Measurements from ENCODE around the gene APOBEC2.
A peak's percentile ranks its signal among the peaks of the same experiment; 100 is the strongest.

The APOBEC2 gene

DNA sequence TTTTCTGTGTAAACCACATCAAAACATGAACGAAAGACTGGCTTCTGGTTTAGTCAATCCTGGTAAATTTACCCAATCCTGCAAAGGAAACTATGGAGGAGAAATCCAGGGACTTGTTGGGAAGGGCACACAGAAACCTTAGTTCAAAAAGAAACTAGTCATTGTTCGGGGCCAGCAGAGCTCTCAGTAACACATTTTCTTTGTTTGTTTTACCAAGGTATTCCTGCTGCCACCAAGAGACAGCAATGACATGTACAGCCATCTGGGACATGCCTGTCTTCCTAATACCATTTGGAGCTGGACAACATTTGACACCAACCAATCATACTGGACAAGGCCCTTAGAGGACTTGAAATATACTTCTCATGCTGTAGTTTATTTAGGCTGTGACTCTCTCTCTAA lies 10.9 kb downstream of the APOBEC2 start:
- no peak for DNase-seq

DNA sequence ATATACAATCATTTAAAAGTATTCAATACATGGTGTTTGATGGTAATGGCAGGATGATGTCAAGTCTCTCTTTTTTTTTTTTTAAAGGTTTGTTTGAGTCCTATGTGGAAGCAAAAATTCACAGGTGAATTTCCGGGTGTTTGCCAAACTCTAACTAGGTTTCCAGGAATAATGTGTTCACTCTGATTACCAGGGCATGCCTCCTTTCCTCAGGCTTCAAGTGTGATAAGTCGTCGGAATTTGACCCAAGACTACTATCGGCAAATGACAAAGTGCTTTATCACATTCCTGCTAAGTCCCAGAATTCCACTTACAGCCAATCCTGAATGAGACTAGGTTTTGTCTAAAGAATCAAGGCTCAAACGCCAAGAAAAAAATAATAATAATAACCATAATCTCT lies 11.8 kb downstream of the APOBEC2 start:
- DNase-seq: no peak

DNA sequence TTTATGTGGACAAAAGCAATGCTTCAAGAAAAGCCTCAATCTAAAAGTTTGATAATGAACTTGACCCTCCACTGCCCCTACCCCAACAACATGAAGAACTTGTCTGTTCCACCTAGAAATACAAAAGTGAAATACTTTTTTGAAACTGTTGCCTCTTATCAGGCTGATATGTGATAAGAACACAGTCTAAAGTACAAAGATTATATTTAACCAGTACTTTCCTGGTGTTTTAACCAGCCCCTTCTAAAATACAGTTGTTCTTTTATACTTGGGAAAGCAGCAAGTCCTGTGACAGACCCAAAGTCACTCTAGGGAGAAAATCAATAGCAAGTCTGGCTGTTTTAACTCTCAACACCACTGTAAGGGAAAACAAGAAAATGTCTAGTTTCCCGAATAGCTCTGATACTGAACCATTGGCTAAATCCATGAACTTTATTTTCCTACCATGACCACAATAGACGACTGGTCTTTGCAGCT lies 12.6 kb downstream of the APOBEC2 start:
- DNase-seq: no peak

DNA sequence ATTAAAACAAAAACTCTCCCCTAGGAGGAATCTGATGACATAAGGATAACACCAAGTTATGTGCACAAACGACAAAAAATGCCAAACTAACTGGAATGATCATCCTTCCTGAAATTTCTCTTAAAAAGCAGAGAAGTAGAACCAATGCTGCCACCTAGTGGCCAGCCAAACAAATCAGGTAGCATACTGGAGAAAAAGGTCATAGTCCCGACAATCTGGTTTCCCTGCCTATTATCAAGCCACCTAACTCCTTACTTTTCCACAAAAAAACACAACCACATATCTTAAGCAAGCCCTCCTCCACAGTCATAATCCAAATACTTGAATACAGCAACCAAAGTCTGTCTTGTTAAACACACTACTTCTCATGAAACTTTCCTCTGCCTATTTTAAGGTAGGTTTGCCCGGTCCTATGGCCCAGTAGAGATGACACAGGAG lies 13.9 kb downstream of the APOBEC2 start:
- peak; percentile 74 for DNase-seq

DNA sequence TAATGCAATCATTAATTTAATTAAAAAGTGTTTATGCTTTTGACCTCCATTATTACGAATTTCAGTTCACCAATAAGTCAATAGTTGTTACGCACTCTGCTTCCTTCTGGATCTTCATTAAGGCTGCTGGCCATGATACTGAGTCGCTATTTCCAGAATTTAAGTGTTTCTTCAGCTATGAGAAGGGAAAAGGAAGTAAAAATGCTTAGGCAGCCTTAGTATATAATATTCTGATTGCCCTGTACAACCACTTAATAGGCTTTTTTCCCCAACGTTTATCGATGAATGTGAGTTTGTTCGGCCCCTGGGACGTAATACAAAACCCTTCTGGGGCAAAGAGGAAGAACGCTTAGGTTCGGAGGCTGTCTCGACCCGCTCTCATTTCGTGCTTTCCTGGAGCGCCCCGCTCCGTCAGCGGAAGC lies 18.5 kb downstream of the APOBEC2 start:
- no peak for DNase-seq

DNA sequence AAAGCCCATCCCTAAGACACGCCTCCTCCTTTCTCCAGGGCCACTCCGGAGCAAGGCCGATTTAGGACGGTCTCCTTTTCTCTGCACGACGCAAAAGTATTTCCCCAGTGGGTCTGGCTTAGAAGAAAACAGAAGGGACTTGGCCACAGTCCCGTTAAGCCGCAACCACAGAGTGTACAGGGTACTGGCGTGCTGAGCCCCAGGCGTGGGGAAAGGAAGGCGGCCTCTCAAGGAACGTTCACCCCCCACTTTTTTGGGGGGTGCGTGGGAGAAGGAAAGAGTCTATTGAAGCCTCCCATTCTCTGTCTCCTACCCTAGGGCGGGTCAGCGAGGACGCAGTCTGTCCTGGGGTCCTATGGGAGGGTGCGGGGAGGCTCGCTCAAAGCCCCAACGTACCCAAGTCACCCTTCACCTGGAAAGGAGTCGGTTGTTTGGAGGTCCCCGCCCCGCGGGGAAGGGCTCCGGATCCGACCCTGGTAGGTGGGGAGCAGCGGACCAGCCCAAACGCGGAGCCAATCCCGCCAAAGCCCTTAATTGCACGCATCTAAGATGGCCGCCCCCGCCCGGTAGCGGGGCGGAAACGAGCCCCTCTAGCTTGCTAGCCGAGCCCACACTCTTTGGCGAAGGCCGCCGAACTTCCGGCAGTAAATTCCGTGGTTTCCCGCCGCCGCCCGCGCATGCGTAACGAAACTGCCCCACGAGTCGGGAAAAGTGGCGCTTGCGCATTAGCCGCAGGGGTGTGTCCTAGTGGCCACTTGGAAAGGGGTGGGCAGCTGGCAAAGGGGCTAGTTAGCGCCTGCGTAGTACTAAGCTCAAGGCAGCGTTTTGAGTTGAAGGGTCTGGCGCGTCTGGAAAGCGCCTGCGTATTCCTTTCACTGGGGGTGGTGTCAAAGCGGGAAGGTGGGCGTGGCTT lies 19.2 kb downstream of the APOBEC2 start, which contains the start of gene OARD1:
Gene OARD1 (minus strand): TSS at position 434 of the 913 bp plus-strand sequence. CDS start 722 bp downstream, outside the sequence.
- DNase-seq: peak; percentile 100

DNA sequence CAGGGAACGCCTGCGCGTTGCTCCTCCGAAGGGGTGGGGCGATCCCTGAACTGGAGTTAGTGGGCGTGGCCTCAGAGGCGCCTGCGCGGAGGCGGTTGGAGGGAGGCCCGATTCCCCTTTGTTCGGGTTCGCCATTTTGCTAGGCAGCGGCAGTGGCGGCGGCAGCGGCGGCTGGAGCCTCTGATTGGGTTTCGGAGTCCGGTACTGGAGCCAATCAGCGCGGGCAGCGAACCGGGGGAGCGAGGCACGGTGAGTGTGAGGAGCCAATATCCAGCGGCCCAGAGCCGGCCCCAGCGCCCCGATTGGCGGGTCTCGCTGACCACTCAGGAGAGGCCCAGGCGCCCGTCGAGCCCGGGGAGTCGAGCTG lies 19.8 kb downstream of the APOBEC2 start, which contains the start of gene NFYA:
Gene NFYA (plus strand): TSS at position 139 of the 367 bp plus-strand sequence. CDS start 6,116 bp downstream, outside the sequence.
- no peak for DNase-seq

DNA sequence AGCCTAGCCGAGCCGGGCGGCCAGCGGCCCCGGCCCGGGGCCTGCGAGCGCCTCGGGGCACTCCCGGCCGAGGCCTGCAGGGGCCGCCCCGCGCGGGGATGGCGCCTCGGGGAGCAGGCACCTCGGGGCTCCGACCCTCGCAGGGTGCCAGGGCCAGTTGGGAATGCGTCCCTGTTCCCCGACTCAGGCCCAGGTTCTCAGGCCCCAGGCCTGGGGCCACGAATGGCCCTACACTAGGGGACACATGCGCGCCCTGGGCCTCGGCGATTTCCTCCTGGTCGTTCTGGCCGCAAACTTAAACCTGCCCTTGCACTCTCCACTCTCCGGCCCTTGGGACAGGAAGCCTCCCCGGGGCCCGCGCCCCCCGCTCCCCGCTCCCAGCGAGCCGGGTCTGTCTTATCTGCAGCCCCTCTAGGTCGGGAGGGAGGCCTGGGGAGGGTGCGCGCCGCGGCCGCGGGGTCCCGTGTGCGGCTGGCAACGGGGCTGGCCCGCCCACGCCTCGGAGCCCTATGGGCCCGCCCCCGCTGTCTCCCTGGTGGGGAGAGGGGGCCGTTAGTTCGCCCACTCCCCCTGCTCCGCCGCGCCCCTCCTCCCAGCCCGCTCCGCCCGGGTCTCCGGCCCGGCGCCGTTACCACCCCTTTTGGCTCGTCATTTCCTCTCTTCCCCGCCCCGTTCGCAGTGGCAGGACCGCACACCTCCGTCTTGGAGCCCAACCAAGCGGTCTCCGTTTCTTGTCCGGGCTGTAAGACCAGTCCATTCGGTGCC lies 20.4 kb downstream of the APOBEC2 start:
- DNase-seq: peak; percentile 87

DNA sequence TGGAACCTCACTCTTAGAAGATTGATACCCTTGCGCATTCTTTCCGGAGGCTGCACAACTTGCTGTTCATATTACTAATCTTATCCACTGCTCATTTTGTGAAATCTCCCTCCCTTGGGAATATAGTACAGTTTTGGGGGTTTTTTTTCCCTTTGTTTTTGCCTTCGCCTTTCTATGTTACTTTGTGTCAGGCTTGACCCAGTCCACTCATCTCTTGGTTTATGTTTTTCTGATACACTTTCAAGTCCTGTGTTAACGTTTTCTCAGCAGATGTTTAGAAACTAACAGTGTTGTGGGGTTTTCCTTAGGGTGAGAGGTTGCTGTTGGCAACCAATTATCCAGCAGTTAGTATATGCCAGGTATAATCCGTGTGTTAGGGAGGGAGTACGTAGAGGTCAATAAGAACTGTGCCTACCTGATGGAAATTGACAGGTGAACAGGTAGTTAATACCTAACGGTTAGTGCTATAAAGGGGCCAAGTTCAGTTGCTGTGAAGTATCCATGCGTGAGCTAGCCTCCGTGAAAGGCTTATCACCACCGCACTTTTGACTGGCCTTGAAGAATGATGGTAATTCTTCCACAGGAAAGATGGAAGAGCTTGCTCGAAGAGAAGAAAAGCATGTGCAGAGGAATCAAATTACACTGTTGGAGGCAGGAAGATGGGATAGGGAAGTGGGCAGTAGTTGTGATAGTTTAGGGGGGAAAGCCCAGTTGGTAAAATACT lies 21.1 kb downstream of the APOBEC2 start:
- no peak for DNase-seq

DNA sequence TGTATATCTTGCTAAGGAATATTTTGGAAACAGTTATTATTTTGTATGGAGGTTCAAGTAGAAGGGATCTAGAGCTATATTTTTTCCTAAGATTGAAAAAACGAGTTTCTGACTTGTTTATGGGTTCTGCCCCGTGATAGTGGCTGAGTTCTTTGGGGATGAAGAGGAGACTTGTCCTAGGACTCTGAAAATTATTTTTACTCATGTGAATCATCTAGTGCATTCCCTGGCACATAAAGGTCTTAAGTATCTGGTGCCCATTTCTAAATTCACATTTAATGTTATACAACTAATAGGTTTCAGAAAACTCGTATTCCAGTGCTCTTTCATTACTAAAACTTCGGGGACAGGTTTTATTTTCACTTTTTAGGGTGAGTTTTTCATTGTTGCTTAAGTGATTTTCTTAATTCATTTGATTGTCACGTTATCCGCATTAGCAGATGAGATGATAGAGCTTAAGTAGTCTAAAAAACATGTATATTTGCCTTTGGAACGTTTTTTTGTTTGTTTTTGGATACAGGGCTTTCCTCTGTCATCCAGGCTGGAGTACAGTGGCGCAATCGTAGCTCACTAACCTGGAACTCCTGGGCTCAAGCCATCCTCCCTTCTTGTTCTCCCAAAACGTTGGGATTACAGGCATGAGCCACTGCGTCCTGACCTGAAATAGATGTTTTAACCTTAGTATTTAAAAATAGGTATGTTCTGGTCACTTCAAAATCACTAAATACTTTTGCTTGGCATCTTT lies 21.9 kb downstream of the APOBEC2 start:
- no peak for DNase-seq

DNA sequence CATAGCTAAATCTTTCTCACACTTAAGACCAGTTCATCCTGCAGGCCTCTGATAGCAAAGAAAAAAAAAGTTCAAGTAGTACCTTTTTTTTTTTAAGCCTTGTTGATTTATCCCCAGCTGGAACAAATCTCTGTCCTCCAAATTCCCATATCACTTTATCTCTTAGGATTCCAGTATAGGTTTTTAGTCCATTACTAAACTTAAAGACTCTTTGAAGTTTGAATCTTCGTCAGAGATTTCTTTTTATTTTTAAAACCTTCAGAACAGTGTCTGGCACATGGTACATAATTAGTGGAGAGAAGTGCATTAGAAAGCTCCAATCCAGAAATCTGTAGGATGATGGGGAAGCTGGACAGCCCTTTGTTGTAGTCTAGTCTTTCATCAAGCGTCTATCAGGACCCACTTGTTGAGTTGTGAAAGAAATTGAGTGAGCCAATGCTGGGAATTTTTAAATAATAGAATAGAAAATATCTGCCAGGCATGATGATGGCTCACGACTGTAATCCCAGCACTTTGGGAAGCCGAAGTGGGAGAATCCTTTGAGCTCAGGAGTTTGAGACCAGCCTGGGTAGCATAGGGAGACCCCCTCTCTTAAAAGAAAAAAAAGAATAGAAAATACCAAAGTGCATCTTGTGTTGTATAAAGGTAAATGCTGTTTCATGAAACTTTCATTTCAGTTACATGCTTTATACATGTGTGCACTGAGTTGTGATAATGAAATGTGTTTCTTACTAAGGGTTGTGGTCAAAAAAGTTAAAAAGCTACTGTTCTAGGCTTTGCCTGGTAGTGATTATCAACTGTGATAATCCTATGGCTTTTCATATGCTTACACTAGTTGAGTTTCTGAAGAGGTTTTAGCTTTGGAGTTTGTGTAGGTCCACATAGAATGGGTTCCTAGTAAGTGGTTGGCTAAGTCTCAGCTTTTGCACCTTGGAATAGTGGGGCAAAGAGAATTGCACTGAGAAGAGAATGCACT lies 22.9 kb downstream of the APOBEC2 start:
- DNase-seq: no peak

DNA sequence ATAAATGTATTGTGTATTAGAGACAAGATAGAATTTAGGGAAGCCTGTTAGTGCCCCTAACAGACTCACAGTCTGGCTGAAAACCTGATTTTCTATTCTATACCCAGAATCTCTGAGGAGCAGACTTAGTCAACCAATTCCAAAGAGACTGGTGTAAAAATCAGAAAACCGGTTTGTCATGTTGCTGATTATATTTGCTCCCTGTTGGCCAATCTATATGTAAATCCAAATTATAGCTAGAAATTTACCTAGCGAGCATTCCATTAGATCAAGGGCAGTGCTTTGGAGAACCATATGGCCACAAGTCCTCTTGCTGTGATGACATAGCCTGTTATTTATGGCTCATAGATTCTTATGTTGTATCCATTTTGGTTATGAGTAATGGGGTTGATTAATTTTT lies 24.5 kb downstream of the APOBEC2 start:
- no peak for DNase-seq

DNA sequence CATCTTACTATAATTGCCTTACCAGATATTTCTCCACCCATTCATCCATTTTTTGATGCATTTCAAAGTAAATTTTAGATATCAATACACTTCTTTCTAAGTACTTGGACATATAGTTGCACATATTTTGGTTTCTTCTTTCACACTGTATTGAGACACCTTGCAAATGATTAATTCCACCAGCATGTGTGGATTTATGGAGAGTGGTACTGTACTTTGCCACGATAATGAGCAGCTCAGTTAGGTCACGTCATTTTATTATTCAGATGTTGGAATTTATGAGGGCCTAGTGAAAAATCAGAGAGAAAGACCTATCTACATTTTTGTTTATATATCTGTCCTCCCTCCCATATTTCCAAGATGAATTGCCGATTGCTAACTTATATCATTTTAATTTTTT lies 25.1 kb downstream of the APOBEC2 start:
- no peak for DNase-seq

DNA sequence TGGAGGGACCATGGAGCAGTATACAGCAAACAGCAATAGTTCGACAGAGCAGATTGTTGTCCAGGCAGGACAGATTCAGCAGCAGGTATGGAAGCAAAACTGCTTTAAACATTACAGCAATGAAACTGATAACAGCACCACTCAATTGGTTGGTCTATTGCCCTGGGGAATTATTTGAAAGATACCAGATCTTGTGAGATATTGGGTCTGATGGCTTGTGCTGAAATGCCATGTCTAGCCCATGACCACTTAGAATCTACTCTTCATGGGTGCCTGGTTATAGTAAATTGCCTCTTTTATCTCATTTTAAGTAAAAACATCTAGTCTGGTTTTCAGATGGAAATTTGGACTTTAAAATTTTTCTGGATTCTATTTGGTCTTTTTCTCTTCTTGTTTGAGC lies 26.1 kb downstream of the APOBEC2 start:
- no peak for DNase-seq

DNA sequence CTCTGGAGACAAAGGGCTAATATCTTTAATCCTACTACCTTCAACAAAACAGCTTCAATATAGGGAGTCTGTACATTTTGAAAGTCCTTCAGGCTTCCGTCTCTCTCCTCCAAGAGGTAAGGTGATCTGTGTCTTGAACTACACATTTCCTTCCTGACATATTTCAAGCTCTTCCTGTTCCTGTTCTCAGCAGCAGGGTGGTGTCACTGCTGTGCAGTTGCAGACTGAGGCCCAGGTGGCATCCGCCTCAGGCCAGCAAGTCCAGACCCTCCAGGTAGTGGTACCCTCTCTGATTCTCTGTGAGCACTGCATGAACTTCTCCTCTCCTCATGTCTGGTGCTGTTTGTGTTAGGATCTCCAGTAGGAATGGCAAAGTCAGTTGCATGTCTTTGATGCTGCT lies 27.6 kb downstream of the APOBEC2 start:
- no peak for DNase-seq

DNA sequence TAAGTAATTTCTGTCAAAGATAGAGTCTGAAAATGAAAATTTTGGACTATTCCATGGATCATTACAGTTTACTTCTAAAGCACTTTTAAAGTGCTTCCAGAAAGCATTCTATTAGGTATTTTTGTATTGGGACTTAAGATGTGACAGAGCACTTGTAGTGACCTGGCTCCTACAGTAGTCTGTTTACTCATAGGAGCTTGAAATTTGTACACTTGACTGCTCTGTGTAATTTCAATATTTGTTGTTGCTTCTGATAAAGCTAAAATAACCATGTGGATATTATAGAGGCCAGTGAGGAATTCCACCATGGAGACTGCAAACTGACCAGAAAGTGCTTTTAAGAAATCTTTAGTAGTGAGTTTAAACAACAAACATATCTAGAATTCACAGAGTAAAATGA lies 30.1 kb downstream of the APOBEC2 start:
- no peak for DNase-seq

DNA sequence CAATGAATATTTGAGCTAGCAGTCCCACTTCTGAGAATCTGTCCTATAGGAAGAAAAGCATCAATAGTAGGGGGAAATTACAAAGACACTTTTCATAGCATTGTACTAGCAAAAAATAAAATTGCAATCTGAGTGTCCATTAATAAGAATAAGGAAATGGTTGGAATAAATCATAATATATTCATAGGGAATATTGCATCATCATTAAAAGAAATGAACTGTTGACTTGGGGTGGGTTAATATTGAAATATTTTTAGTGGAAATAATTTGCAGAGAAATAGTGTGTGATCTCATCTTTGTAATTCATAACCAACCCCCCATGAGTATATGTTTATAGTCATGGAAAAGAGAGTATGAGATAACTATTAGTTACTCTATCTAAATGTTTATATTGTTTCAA lies 32.2 kb downstream of the APOBEC2 start:
- no peak for DNase-seq

DNA sequence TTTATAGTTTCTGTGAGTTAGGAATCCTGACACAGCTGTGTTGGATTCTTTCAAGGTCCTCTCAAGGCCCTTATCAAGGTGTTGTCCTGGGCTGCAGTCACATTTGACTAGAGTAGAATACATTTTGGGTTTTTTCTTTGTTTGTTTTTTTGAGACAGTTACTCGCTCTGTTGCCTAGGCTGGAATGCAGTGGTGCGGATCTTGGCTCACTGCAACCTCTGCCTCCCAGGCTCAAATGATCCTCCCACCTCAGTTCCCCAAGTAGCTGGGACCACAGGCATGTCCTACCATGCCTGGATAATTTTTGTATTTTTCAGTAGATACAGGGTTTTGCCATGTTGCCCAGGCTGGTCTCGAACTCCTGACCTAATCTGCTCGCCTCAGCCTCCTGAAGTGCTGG lies 35.4 kb downstream of the APOBEC2 start:
- DNase-seq: no peak

DNA sequence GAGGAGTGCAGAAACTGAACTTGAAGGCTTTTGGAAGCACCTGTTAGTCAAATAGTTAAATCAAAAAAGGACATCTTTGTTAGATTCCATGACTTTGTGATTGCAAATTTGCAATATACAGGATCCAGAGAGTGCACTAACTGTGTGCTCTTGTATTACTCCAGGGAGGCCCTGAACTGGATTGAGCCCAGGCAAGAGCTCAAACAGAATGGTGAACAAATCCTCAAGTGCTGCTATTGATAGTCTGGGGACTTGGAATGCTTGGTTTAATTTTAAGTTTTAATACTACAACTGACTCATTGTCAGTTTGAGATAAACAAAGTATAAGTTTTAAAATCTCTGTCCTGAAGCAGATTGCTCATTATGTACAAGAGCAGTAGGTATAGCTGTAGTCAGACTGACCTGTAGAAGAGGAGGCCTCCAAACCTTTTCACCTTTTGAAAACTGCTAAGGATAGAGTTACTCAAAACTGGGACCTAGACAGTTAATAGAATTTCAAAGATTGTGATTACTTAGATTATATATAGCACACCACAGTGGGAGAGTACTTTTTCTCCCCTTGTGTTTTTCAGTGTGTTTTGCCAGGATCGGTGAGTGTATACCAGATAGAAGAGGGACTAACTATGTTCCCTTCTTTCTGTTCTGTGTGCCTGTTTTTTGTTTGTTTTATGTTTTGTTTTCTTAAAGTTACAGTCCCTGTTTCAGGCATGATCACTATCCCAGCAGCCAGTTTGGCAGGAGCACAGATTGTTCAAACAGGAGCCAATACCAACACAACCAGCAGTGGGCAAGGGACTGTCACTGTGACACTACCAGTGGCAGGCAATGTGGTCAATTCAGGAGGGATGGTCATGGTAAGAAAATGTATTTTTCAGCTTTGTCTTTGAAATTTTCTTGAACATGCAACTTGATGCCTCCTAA lies 38.1 kb downstream of the APOBEC2 start:
- no peak for DNase-seq
